H4 (cell line): Measurements from ENCODE around the gene ENO1. TPM values are rescaled to one million over a fixed set of nuclear protein-coding genes. Genes with fewer than 3 reads are reported as not detected.
"Not testable (repeated sequence)": the region's sequence is repeated elsewhere in the genome, so short reads cannot be mapped to it uniquely, and the experiment has no call there.

Experiments used
- DNase-seq: peaks from one replicate; pipeline ENCODE4 v3.0.0-alpha.2; 2015; ENCODE audit warnings: low spot score
- total RNA-seq: library from RNA; depleted of rRNA; stranded (reverse); fragments of >200 nt; shearing (Covaris generic); gene quantifications from 2 replicates; pipeline ENCODE4 v1.2.3, GENCODE V29; 2014

The ENO1 gene
- total RNA-seq, 1 experiment from 2014 or later = 3,019 TPM

GRCh38 chr1:8896775-8897174, 18.3 kb upstream of the ENO1 start:
- DNase-seq = not testable (repeated sequence)

- DNase-seq = no peak
These were observed 13.5 kb upstream of the ENO1 start for GRCh38 chr1:8892026-8892425.

GRCh38 chr1:8891401-8891800, 12.9 kb upstream of the ENO1 start:
- no peak for DNase-seq

- peak; percentile 82 for DNase-seq
These were observed 11.7 kb upstream of the ENO1 start for GRCh38 chr1:8889925-8890785.

GRCh38 chr1:8889103-8889846, 10.8 kb upstream of the ENO1 start:
- peak; percentile 57 for DNase-seq

GRCh38 chr1:8886589-8886988, 8.1 kb upstream of the ENO1 start:
- DNase-seq = no peak

- not testable (repeated sequence) for DNase-seq
These were observed 7.6 kb upstream of the ENO1 start for GRCh38 chr1:8886031-8886524.

GRCh38 chr1:8884105-8884504, 5.6 kb upstream of the ENO1 start:
- not testable (repeated sequence) for DNase-seq

GRCh38 chr1:8883491-8883890, 5.0 kb upstream of the ENO1 start:
- DNase-seq = no peak

- DNase-seq = peak; percentile 91
These were observed 1.6 kb upstream of the ENO1 start for GRCh38 chr1:8879922-8880676.

GRCh38 chr1:8879464-8879921, 1.0 kb upstream of the ENO1 start:
- DNase-seq = no peak

- peak; percentile 95 for DNase-seq
These were observed 395 bp upstream of the ENO1 start for GRCh38 chr1:8878698-8879463.

- no peak for DNase-seq
These were observed 2.4 kb downstream of the ENO1 start for GRCh38 chr1:8876087-8876486.

GRCh38 chr1:8875216-8875861, 3.1 kb downstream of the ENO1 start:
- DNase-seq = no peak

- DNase-seq = no peak
These were observed 4.0 kb downstream of the ENO1 start for GRCh38 chr1:8874230-8875201.

GRCh38 chr1:8873506-8874229, 4.8 kb downstream of the ENO1 start:
- peak; percentile 98 for DNase-seq

GRCh38 chr1:8873001-8873400, 5.5 kb downstream of the ENO1 start:
- DNase-seq = no peak

GRCh38 chr1:8871965-8872399, 6.5 kb downstream of the ENO1 start:
- no peak for DNase-seq

GRCh38 chr1:8871539-8871935, 6.9 kb downstream of the ENO1 start:
- no peak for DNase-seq
